OCI-LY3 (cell line): ENCODE data around the gene EXOC3L1.

ENCODE experiments used
- H2AFZ ChIP-seq: fragments of 200-600, 300-600 bp; shearing (Covaris generic); 2 replicates; pipeline ENCODE4 v1.6.0; 2014; ENCODE audit warnings: antibody characterized with exemption, low read depth, low read length
- H3K27ac ChIP-seq: fragments of 200-600, 300-600 bp; sonication (generic); 2 replicates; pipeline ENCODE4 v1.5.1; 2014; ENCODE audit warnings: mild to moderate bottlenecking, low read length, moderate library complexity, mixed read lengths
- H3K27me3 ChIP-seq: fragments of 200-600, 300-600 bp; sonication (generic); 2 replicates; pipeline ENCODE4 v1.6.1; 2014; ENCODE audit warnings: low read depth, low read length, mixed read lengths
- H3K36me3 ChIP-seq: fragments of 200-600, 300-600 bp; sonication (generic); replicated peaks from 2 replicates; pipeline ENCODE3; 2014; ENCODE audit warnings: low read depth, low read length, mixed read lengths
- H3K4me1 ChIP-seq: fragments of 300-600, 200-600 bp; sonication (generic); 2 replicates; pipeline ENCODE4 v1.6.1; 2014; ENCODE audit warnings: low read length, mixed read lengths
- H3K4me2 ChIP-seq: fragments of 200-600, 300-600 bp; sonication (generic); 2 replicates; pipeline ENCODE4 v1.6.1; 2014; ENCODE audit warnings: low read length, mixed read lengths
- H3K4me3 ChIP-seq: fragments of 300-600, 200-600 bp; sonication (generic); 2 replicates; pipeline ENCODE4 v1.5.1; 2014; ENCODE audit warnings: antibody characterized with exemption, mild to moderate bottlenecking, low read length, moderate library complexity
- H3K79me2 ChIP-seq: fragments of 300-600, 200-600 bp; shearing (Covaris generic); 2 replicates; pipeline ENCODE4 v1.6.1; 2014; ENCODE audit warnings: mild to moderate bottlenecking, low read length, mixed read lengths
- H3K9ac ChIP-seq: fragments of 300-600, 200-600 bp; shearing (Covaris generic); 2 replicates; pipeline ENCODE4 v1.6.0; 2014; ENCODE audit warnings: mild to moderate bottlenecking, low read length, moderate library complexity
- H3K9me3 ChIP-seq: fragments of 200-600, 300-600 bp; shearing (Covaris generic); 2 replicates; pipeline ENCODE4 v1.6.1; 2014; ENCODE audit warnings: low read length, mixed read lengths; ENCODE audit not compliant: insufficient read depth
- H4K20me1 ChIP-seq: fragments of 200-600, 300-600 bp; sonication (generic); 2 replicates; pipeline ENCODE4 v1.6.1; 2016; ENCODE audit warnings: low read length, mixed read lengths; ENCODE audit not compliant: insufficient read depth
- CTCF ChIP-seq: fragments of 200-600, 300-600 bp; sonication (generic); IDR thresholded peaks from 2 replicates; pipeline ENCODE4 v1.5.1; 2014; ENCODE audit warnings: antibody characterized with exemption, low read length, low read depth
- EZH2phosphoT487 ChIP-seq: fragments of 200-600 bp; shearing (Covaris generic); IDR thresholded peaks from 2 replicates; pipeline ENCODE4 v1.6.1; 2018; ENCODE audit warnings: antibody characterized with exemption, mixed run types, low read depth

Gene EXOC3L1

GRCh38 chr16:67184453-67184994 lies 5.4 kb downstream of the EXOC3L1 start:
- Histone ChIP-seq H3K9me3 (no peaks in the 10 kb centered on the region), H3K36me3 (peaks cover 3% of the 10 kb centered on the region), H3K9ac (peak overlapping the region; percentile 74), H3K4me1 (peaks cover 19% of the 10 kb centered on the region; the same call in 1 of the 2 replicates), H3K27ac (no peak overlapping the region), H3K27me3 (no peaks in the 10 kb centered on the region), H4K20me1 (no peaks in the 10 kb centered on the region; the same call in 1 of the 2 replicates), H3K4me3 (peak overlapping the region; percentile 86), H3K4me2 (peak overlapping the region; percentile 88), H2AFZ (peak overlapping the region; percentile 53; the same call in 1 of the 2 replicates), H3K79me2 (peaks cover 13% of the 10 kb centered on the region)
- TF ChIP-seq CTCF = no peak
- no peak for TF ChIP-seq EZH2phosphoT487

GRCh38 chr16:67183627-67184452 lies 6.1 kb downstream of the EXOC3L1 start, which contains the start of gene MATCAP1:
MATCAP1 (minus strand) TSS chr16:67183963; CDS start chr16:67180610, 3,353 bp downstream.
- Histone ChIP-seq H3K4me1 (peaks cover 19% of the 10 kb centered on the region; the same call in 1 of the 2 replicates), H2AFZ (peak within 1 kb of the TSS; percentile 70; the same call in 1 of the 2 replicates), H3K27me3 (no peaks in the 10 kb centered on the region), H3K4me2 (peak within 1 kb of the TSS; percentile 88), H3K79me2 (peaks cover 13% of the 10 kb centered on the region), H3K4me3 (peak within 1 kb of the TSS; percentile 86), H3K27ac (peak within 1 kb of the TSS; percentile 64), H3K9ac (peak within 1 kb of the TSS; percentile 74), H3K36me3 (peaks cover 6% of the 10 kb centered on the region), H3K9me3 (no peaks in the 10 kb centered on the region), H4K20me1 (no peaks in the 10 kb centered on the region; the same call in 1 of the 2 replicates)
- TF ChIP-seq CTCF = no peak
- TF ChIP-seq EZH2phosphoT487 = no peak

DNA sequence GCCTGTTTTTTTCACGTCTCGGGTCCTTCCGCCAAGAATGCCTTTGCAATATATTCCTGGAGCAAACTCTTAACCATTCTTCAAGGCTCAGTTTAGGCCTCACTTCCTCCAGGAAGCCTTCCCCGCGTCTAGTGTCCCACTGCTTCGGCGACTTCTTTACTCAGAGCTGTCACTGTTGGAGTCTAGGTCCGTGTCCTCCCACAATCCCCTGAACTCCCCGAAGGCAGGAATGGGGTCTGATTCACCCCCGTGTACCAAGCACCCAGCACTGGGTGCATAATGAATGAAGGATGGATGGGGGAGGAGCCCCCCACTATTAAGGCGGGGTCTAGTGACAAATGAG lies 6.7 kb downstream of the EXOC3L1 start:
- H2AFZ ChIP-seq = peak overlapping the region; percentile 34; the same call in 1 of the 2 replicates

More for the DNA sequence above, 6.7 kb downstream of the EXOC3L1 start:
- Histone ChIP-seq H3K27me3 (no peaks in the 10 kb centered on the region), H4K20me1 (no peaks in the 10 kb centered on the region; the same call in 1 of the 2 replicates), H3K4me3 (peak overlapping the region; percentile 86), H3K9me3 (no peaks in the 10 kb centered on the region), H3K4me1 (peaks cover 19% of the 10 kb centered on the region; the same call in 1 of the 2 replicates), H3K27ac (no peak overlapping the region), H3K4me2 (peak overlapping the region; percentile 66), H3K36me3 (peaks cover 6% of the 10 kb centered on the region), H3K79me2 (peaks cover 13% of the 10 kb centered on the region), H3K9ac (peak overlapping the region; percentile 74)
- TF ChIP-seq CTCF = no peak
